HCT116 (cell line): ENCODE measurements around the gene EPC1. TPM values are rescaled to one million over a fixed set of nuclear protein-coding genes. Genes with fewer than 3 reads are reported as not detected.

Experiments
- ATAC-seq: fragments of 200-7000 bp; cut with Tn5 transposase; 2 replicates; pipeline ENCODE4 v1.9.1; 2020; ENCODE audit warnings: mild to moderate bottlenecking, moderate library complexity
- BruUV-seq: library from RNA; stranded (reverse); fragments of 400-500 nt; replicated peaks from 2 replicates; lab custom pipeline; 2021; lab: Mats Ljungman, UMichigan
- CTCF ChIA-PET: fragments of 300-600 bp; sonication (Branson Sonifier 250); formaldehyde crosslinking; loops from one replicate; lab custom pipeline; 2021; ENCODE audit warnings: antibody characterized with exemption; lab: Charles Lee
- POLR2A ChIA-PET: fragments of 300-600, 350-600 bp; sonication (Branson Sonifier 250); formaldehyde crosslinking; loops from one replicate; lab custom pipeline; 2021; ENCODE audit warnings: antibody characterized with exemption; lab: Charles Lee
- RAD21 ChIA-PET, 2 experiments: fragments of 300-600 bp; sonication (Branson Sonifier 250); formaldehyde crosslinking; loops; one replicate each; lab custom pipeline; 2023; ENCODE audit warnings: low total read pairs in 2 of 2; ENCODE audit not compliant: uncharacterized antibody in 2 of 2, unreplicated experiment in 2 of 2, low non-redundant PET in 1 of 2; lab: Charles Lee
- DNase-seq: peaks from one replicate; pipeline ENCODE4 v3.0.0-alpha.2; 2010; ENCODE audit warnings: low read depth, low spot score
- H2AFZ ChIP-seq: fragments of 200-600 bp; shearing (Covaris generic), sonication (generic); 2 replicates; pipeline ENCODE4 v1.6.1; 2017; ENCODE audit warnings: low read depth, mixed run types, mixed read lengths, antibody characterized with exemption, low read length; ENCODE audit not compliant: poor library complexity, severe bottlenecking
- H3K27ac ChIP-seq: 2 replicates; pipeline ENCODE4 v1.5.1; 2012; ENCODE audit warnings: low read depth, low read length
- H3K27me3 ChIP-seq: fragments of 200-600 bp; sonication (generic); 2 replicates; pipeline ENCODE4 v1.6.1; 2016; ENCODE audit warnings: mixed run types, low read length, mixed read lengths; ENCODE audit not compliant: insufficient read depth
- H3K36me3 ChIP-seq, 2 experiments: fragments of 200-500 bp in 1 of 2; fragments of 200-600 bp in 1 of 2; sonication (Bioruptor generic) in 1 of 2; sonication (generic) in 1 of 2; 2 replicates each; pipeline versions ENCODE4 v1.5.1 to v1.6.1; 2014 to 2016; ENCODE audit warnings: low read length in 2 of 2, inconsistent platforms in 1 of 2, mixed read lengths in 1 of 2, mixed run types in 1 of 2; ENCODE audit not compliant: insufficient read depth in 2 of 2, control insufficient read depth in 1 of 2
- H3K4me1 ChIP-seq, 2 experiments: fragments of 200-600 bp in 1 of 2; sonication (generic) in 1 of 2; 2 replicates each; pipeline versions ENCODE4 v1.5.1 to v1.6.1; 2012 to 2017; ENCODE audit warnings: low read length in 2 of 2, inconsistent platforms in 1 of 2, mild to moderate bottlenecking in 1 of 2, mixed read lengths in 1 of 2, mixed run types in 1 of 2, moderate library complexity in 1 of 2; ENCODE audit not compliant: insufficient read depth in 2 of 2, control insufficient read depth in 1 of 2
- H3K4me2 ChIP-seq: fragments of 200-600 bp; sonication (generic); 2 replicates; pipeline ENCODE4 v1.6.1; 2017; ENCODE audit warnings: mixed run types, low read length, mixed read lengths
- H3K4me3 ChIP-seq, 2 experiments: fragments of 200-600 bp in 1 of 2; sonication (generic) in 1 of 2; replicated peaks in 1 of 2; 2 replicates each; pipeline ENCODE4 v1.5.1; 2011 to 2016; ENCODE audit warnings: low read length in 2 of 2, control low read depth in 1 of 2, low read depth in 1 of 2, mild to moderate bottlenecking in 1 of 2, mixed read lengths in 1 of 2, mixed run types in 1 of 2
- H3K79me2 ChIP-seq: fragments of 200-600 bp; sonication (generic); 2 replicates; pipeline ENCODE4 v1.6.1; 2017; ENCODE audit warnings: mild to moderate bottlenecking, mixed run types, low read length, moderate library complexity, mixed read lengths; ENCODE audit not compliant: insufficient read depth
- H3K9ac ChIP-seq: fragments of 200-600 bp; sonication (generic); 2 replicates; pipeline ENCODE4 v1.6.1; 2016; ENCODE audit warnings: low read length, mixed read lengths
- H3K9me2 ChIP-seq: fragments of 200-600 bp; sonication (generic), shearing (Covaris generic); 2 replicates; pipeline ENCODE4 v1.6.1; 2017; ENCODE audit warnings: mixed run types, mild to moderate bottlenecking, moderate library complexity; ENCODE audit not compliant: insufficient read depth
- H3K9me3 ChIP-seq, 2 experiments: fragments of 200-500 bp in 1 of 2; fragments of 200-600 bp in 1 of 2; sonication (Bioruptor generic) in 1 of 2; sonication (generic) in 1 of 2; 2 replicates each; pipeline ENCODE4 v1.6.1; 2014 to 2017; ENCODE audit warnings: low read length in 2 of 2, mixed read lengths in 2 of 2, inconsistent platforms in 1 of 2, low read depth in 1 of 2, mild to moderate bottlenecking in 1 of 2, mixed run types in 1 of 2, moderate library complexity in 1 of 2; ENCODE audit not compliant: control insufficient read depth in 1 of 2, insufficient read depth in 1 of 2
- H4K20me1 ChIP-seq: fragments of 200-600 bp; sonication (generic), shearing (Covaris generic); 2 replicates; pipeline ENCODE4 v1.6.1; 2017; ENCODE audit warnings: mixed run types, mild to moderate bottlenecking, moderate library complexity; ENCODE audit not compliant: insufficient read depth
- CEBPB ChIP-seq: IDR thresholded peaks from 2 replicates; pipeline ENCODE4 v1.6.1; 2012; ENCODE audit warnings: low read depth
- CTCF ChIP-seq, 3 experiments: fragments of 200-600 bp in 1 of 3; sonication (generic) in 1 of 3; IDR thresholded peaks in 2 of 3; conservative IDR thresholded peaks in 1 of 3; 2 replicates each; pipeline ENCODE4 v1.5.1; 2012 to 2017; ENCODE audit warnings: low read depth in 2 of 3, low read length in 2 of 3, antibody characterized with exemption in 1 of 3, borderline replicate concordance in 1 of 3, control low read depth in 1 of 3, mild to moderate bottlenecking in 1 of 3, mixed read lengths in 1 of 3, mixed run types in 1 of 3, moderate library complexity in 1 of 3; ENCODE audit not compliant: insufficient read depth in 1 of 3
- FOSL1 ChIP-seq: IDR thresholded peaks from 2 replicates; pipeline ENCODE4 v1.6.1; 2012; ENCODE audit warnings: low read depth
- JUND ChIP-seq: IDR thresholded peaks from 2 replicates; pipeline ENCODE4 v1.6.1; 2012
- REST ChIP-seq: IDR thresholded peaks from 2 replicates; pipeline ENCODE4 v1.6.1; 2012; ENCODE audit warnings: low read depth
- intact Hi-C: fragments of 100-400 bp; cut with micrococcal nuclease; formaldehyde crosslinking; loops from 2 replicates; pipeline ENCODE4 v1.10.0; 2022
- total RNA-seq: library from RNA; stranded (reverse); gene quantifications from one replicate; pipeline ENCODE4 v1.2.1, GENCODE V29; 2021; ENCODE audit not compliant: unreplicated experiment

EPC1 gene
- total RNA-seq, 1 experiment from 2014 or later: 20.1 TPM

GRCh38 chr10:32326119-32326518, 20.8 kb downstream of the EPC1 start:
- Histone ChIP-seq H3K9me3 (no peaks in the 10 kb centered on the region), H3K27me3 (no peaks in the 10 kb centered on the region), H3K4me1 (no peaks in the 10 kb centered on the region), H3K27ac (no peak overlapping the region), H2AFZ (no peak overlapping the region), H3K4me2 (no peak overlapping the region), H3K9me2 (no peaks in the 10 kb centered on the region), H3K36me3 (no peaks in the 10 kb centered on the region), H3K79me2 (peaks cover 97% of the 10 kb centered on the region), H4K20me1 (peaks cover 28% of the 10 kb centered on the region; the same call in 1 of the 2 replicates), H3K4me3 (no peak overlapping the region), H3K9ac (no peak overlapping the region)
- intact Hi-C loops: no loop called here
- TF ChIP-seq CEBPB (no peak), FOSL1 (no peak), REST (no peak), CTCF (IDR thresholded peaks at IDR 0.05 in 2 of 3, conservative IDR thresholded peaks at IDR 0.05 in 1 of 3; ENCODE audit: borderline replicate concordance in 1 of 3, insufficient read depth in 1 of 3, low read depth in 2 of 3, low read length in 2 of 3) (no peak), JUND (no peak)
- BruUV-seq: no TSS peak
- DNase-seq (no peak), ATAC-seq (no peak)
- ChIA-PET CTCF (no interaction called here), POLR2A (no interaction called here), RAD21 (no interaction called here)
